GM08714 (cell line): ENCODE measurements around the gene PRPF39.
A peak's percentile ranks its signal among the peaks of the same experiment; 100 is the strongest.
"Not testable (repeated sequence)": the region's sequence is repeated elsewhere in the genome, so short reads cannot be mapped to it uniquely, and the experiment has no call there.

ENCODE experiments used
- H3K4me3 ChIP-seq: fragments of 200-500 bp; sonication (Bioruptor generic); 2 replicates; pipeline ENCODE4 v1.5.1; 2014; ENCODE audit warnings: mild to moderate bottlenecking, low read length, inconsistent platforms
- ZNF274 ChIP-seq: IDR thresholded peaks from 2 replicates; pipeline ENCODE4 v1.6.1; 2012; ENCODE audit warnings: mild to moderate bottlenecking, low read depth, low read length

Gene PRPF39

GRCh38 chr14:45070215-45070614, 13.7 kb upstream of the PRPF39 start:
- TF ChIP-seq ZNF274: no peak

GRCh38 chr14:45072126-45072525, 11.8 kb upstream of the PRPF39 start:
- TF ChIP-seq ZNF274: no peak
- no peak overlapping the region for H3K4me3 ChIP-seq

More at GRCh38 chr14:45070215-45070614, 13.7 kb upstream of the PRPF39 start:
- no peak overlapping the region for H3K4me3 ChIP-seq

GRCh38 chr14:45073231-45073879, 10.6 kb upstream of the PRPF39 start:
- no peak overlapping the region for H3K4me3 ChIP-seq
- TF ChIP-seq ZNF274: no peak

GRCh38 chr14:45078323-45078722, 5.6 kb upstream of the PRPF39 start:
- no peak overlapping the region for H3K4me3 ChIP-seq
- no peak for TF ChIP-seq ZNF274

GRCh38 chr14:45080416-45080968, 3.4 kb upstream of the PRPF39 start:
- not testable (repeated sequence) for H3K4me3 ChIP-seq

- not testable (repeated sequence) for H3K4me3 ChIP-seq
Measured at GRCh38 chr14:45081096-45081495, 2.8 kb upstream of the PRPF39 start.

- no peak for TF ChIP-seq ZNF274
- no peak overlapping the region for H3K4me3 ChIP-seq
Measured at GRCh38 chr14:45082420-45082819, 1.5 kb upstream of the PRPF39 start.

- peak overlapping the region; percentile 65 for H3K4me3 ChIP-seq
- no peak for TF ChIP-seq ZNF274
Measured at GRCh38 chr14:45083617-45083975, 320 bp upstream of the PRPF39 start.

- no peak for TF ChIP-seq ZNF274
- peak overlapping the region; percentile 95 for H3K4me3 ChIP-seq
Measured at GRCh38 chr14:45084946-45085346, 1.0 kb downstream of the PRPF39 start.

GRCh38 chr14:45089813-45090212, 5.9 kb downstream of the PRPF39 start:
- H3K4me3 ChIP-seq: no peak overlapping the region
- TF ChIP-seq ZNF274: no peak

GRCh38 chr14:45091710-45092109, 7.8 kb downstream of the PRPF39 start:
- no peak overlapping the region for H3K4me3 ChIP-seq

GRCh38 chr14:45094275-45094674, 10.4 kb downstream of the PRPF39 start:
- TF ChIP-seq ZNF274: no peak
- no peak overlapping the region for H3K4me3 ChIP-seq

More at GRCh38 chr14:45091710-45092109, 7.8 kb downstream of the PRPF39 start:
- no peak for TF ChIP-seq ZNF274

GRCh38 chr14:45095143-45095542, 11.2 kb downstream of the PRPF39 start:
- no peak for TF ChIP-seq ZNF274

GRCh38 chr14:45096218-45096617, 12.3 kb downstream of the PRPF39 start:
- no peak overlapping the region for H3K4me3 ChIP-seq
- TF ChIP-seq ZNF274: no peak

More at GRCh38 chr14:45095143-45095542, 11.2 kb downstream of the PRPF39 start:
- no peak overlapping the region for H3K4me3 ChIP-seq

GRCh38 chr14:45103806-45104205, 19.9 kb downstream of the PRPF39 start:
- H3K4me3 ChIP-seq: no peak overlapping the region
- no peak for TF ChIP-seq ZNF274

- TF ChIP-seq ZNF274: no peak
- no peak overlapping the region for H3K4me3 ChIP-seq
Measured at GRCh38 chr14:45104561-45104960, 20.6 kb downstream of the PRPF39 start.
